ENCODE measurements around the gene KRT27.
A peak's percentile ranks its signal among the peaks of the same experiment; 100 is the strongest.
"Not testable (repeated sequence)": the region's sequence is repeated elsewhere in the genome, so short reads cannot be mapped to it uniquely, and the experiment has no call there.

The KRT27 gene, protein sequence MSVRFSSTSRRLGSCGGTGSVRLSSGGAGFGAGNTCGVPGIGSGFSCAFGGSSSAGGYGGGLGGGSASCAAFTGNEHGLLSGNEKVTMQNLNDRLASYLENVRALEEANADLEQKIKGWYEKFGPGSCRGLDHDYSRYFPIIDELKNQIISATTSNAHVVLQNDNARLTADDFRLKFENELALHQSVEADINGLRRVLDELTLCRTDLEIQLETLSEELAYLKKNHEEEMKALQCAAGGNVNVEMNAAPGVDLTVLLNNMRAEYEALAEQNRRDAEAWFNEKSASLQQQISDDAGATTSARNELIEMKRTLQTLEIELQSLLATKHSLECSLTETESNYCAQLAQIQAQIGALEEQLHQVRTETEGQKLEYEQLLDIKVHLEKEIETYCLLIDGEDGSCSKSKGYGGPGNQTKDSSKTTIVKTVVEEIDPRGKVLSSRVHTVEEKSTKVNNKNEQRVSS

DNA sequence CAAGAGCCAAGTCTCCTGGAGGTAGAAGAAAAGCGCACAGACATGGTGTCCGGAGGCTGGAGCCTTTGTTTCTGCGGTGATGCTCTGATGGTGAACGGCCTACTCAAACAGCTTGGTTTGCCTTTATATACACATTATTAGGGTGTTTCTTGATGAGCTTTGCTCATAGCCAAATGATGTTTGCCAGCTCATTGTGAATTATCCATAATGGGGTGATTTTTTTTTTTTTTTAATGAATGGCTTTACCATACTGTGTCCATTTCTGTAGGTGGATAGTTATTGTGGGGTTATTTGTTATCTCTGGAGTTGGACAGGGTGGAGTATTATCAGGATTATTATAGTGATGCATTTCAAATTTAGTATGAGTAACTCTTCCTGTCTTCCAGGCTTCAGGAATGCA, at the start of gene KRT27:
TSS of gene KRT27 (minus strand) at position 101 of the 400 bp plus-strand sequence. CDS start at position 44, 57 bp downstream.
- no peak for DNase-seq (ENCODE audit: low spot score)

DNA sequence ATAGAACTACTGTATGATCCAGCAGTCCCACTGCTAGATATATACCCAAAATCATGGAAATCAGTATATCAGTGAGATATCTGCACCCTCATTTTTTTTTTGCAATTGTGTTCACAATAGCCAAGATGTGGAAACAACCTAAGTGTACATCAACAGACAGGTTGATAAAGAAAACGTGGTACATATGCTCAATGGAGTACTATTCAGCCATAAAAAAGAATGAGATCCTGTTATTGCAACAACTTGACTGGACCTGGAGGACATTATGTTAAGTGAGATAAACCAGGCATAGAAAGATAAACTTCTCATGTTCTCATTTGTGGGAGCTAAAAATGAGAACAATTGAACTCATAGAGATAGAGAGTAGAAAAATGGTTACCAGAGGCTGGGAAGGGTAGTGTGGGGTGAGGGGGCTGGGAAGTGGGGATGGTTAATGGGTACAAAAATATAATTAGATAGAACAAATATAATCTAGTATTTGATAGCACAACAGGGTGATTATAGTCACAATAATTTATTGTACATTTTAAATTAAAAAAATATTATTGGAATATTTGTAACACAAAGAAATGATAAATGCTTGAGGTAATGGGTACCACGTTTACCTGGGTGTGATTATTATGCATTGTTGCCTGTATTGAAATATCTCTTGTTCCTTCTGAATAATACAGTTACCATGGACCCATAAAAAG, 47.9 kb upstream of the KRT27 start:
- DNase-seq (ENCODE audit: low spot score) = no peak

DNA sequence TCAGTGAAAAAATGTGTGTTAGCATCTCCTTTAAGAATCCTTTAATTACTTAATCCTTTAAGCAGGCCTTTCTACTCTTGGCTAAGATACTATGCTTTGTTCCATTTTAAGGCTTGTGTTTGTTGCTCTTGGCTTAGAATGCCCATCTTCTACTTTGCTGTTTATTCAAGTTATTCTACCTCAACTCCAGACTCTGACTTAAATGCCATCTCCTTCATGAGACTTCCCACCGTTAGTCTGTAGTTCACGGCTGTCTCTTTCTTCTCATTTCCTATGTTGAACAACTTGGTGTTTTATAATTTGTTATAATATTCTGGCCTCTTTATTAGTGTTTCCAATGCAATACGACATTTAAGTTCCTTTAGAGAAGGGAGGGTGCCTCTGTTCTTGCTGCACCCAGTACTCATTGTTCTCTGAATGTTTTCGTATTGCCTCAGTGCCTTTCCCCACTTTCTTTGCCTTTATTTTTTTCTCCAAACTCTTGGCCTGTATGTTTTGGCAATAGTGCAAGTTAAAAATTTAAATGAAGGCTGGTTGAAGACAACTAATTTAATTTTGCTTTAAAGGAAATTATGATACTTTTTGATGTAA, 46.2 kb upstream of the KRT27 start:
- no peak for DNase-seq (ENCODE audit: low spot score)

DNA sequence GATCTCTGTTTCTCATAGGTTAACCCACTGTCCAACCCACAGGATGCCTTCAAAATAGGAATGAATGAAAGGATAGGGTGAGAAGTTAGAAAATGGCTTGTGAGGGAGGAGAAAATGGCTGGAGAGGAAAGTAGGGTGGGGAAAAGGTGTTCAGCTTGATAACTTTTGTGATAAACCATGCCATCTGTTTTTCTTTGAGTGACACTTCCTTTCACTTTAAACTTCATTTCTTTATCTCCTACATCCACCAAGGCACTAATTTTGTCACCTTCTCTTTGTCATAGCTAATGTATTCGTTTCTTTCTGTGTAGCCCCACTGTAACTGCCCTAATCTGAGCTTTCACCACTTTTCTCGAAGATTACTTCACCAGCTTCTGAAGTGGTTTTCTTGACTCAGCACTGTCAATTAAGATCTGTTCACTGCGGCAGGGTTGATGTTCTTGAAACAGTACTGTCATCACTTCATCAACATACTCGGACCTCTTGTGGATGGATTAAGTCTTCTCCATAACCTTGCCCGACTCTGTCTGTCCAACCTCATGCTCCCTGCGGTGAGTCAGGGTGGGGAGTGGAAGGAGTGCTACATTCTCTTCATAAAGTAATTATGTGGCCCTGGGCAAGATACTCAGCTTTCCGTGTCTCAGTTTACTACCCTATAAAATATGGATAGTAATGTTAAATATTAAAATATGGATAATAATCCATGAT, 45.5 kb upstream of the KRT27 start:
- DNase-seq (ENCODE audit: low spot score) = no peak

DNA sequence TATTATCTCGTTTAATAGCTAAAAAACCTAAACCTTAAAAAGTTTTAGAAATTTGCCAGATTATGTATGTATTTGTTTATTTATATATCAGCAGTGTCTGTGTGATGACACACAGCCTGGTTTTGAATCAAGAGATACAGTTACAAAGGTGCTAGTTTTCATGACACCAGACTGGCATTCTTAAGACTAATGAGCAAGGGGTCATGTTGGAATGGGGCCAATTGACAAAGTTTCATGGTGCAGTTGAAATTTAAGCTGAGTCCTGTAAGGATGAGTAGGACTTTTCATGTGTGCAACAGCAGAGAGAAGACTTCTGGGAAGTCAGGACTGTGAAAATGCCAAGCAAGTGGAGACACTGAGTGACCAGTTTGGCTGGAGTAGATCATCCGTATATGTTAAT, 43.2 kb upstream of the KRT27 start:
- no peak for DNase-seq (ENCODE audit: low spot score)

GRCh38 chr17:40824015-40824832, 41.9 kb upstream of the KRT27 start:
- no peak for DNase-seq (ENCODE audit: low spot score)

GRCh38 chr17:40822132-40822812, 39.9 kb upstream of the KRT27 start, which contains the start of gene KRT10:
KRT10 (minus strand) TSS chr17:40822614; CDS start chr17:40822585, 29 bp downstream.
- no peak for DNase-seq (ENCODE audit: low spot score)

DNA sequence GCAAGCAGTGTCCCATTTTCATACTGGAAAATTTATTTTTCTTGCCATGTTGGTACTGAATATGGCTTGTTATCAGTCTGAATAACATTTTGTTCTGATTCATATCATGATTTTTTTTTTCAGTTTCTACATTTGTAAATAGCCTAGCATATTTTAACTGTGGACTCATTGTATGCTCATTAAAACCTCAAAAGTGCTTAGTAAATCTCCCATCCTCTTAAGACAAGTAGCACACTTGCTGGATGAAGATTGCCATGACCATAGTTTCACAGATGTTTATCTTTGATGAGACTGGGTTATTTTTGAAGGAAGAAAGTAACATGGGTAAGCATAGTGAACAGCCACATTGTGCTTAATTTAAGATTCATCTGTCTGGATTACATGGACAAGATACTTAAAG, 39.2 kb upstream of the KRT27 start:
- DNase-seq (ENCODE audit: low spot score) = no peak

GRCh38 chr17:40820228-40820838, 38.0 kb upstream of the KRT27 start:
- DNase-seq (ENCODE audit: low spot score) = no peak

DNA sequence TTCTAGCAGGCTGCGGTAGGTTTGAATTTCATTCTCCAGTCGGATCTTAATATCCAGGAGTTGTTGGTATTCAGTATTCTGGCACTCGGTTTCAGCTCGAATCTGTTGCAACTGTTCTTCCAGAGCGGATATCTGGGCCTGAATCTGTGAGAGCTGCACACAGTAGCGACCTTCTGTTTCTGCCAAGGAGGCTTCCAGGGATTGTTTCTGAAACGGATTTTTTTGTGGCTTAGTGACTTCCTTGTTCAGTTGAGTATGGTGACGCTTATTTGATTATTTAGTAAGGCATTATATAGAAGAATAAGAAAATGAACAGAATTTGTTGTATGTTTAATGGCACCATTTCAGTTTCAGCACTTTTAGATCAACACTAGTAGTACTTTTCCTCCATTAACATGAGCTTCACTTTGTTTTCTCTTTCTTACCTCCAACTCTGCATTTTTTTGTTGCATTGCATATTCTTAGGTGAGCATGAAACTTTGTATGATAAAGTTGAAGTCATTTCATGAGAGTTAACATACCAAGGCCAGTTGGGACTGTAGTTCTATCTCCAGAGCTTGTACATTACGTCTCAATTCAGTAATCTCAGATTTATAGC, 37.3 kb upstream of the KRT27 start:
- no peak for DNase-seq (ENCODE audit: low spot score)

- DNase-seq (ENCODE audit: low spot score) = peak; percentile 71
Measured at GRCh38 chr17:40818733-40819527, 36.6 kb upstream of the KRT27 start.

DNA sequence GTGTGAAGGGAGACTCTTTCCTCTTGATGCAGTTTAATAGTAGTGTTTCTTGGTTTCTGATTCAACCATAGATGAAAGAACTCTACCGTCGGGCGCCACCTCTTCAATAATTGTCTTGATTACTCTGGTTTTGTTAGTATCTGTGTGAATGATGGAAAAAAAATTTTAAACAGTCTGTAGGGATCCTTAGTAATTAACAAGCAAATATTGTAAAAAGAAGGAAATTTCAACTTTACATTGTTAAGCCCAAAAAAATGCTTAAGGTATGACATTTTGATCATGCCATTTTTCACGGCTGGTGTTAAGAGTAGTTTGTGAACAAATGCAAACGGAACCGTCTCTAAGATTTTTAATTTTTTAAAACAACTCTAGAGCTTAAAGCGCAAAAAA, 36.0 kb upstream of the KRT27 start:
- DNase-seq (ENCODE audit: low spot score) = no peak

DNA sequence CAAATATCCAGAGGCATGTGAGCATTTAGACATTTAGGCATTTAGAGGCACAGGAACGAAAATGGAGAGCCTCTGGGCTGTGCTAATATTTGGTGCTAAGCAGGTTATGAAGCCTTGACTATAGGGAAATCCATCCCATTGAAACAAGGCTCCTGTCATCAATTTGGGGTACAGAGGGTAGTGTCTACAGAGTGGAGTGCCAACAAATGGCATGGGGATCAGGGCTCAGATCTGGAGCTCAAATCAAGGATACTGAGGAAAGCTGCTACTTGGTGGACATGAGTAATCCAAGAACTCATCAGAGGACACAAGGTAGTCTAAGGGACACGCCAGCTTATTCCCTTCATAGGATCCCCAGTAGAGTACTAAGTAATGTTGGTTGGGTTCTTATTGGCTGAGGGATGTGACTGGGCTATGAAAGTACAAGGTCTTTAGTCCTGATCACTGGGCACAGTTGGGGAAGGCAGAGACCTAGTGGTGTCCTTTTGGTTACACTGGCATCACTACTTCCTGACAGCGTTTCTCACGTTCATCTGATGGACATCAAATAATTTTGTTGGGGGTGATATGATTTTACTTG, 34.8 kb upstream of the KRT27 start:
- DNase-seq (ENCODE audit: low spot score) = no peak

DNA sequence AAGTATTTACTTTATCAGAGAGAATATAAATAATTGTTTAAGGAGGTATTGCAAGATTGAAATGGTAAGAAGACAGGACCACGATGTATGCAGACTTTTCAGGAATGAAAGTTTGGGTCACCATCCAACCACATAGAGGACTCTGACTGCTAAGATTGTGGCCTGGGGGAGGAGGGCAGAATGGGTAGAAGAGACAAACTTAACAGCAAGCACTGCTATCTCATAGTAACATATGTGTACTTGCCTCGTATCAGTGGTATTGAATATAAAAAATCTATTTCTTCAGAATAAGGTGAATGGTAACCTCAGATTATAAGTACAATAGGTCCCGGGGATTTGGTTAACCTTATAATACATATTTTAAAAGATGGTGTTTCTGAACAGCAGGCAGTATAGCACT, 34.2 kb upstream of the KRT27 start:
- no peak for DNase-seq (ENCODE audit: low spot score)

- no peak for DNase-seq (ENCODE audit: low spot score)
Measured at GRCh38 chr17:40815381-40815780, 33.0 kb upstream of the KRT27 start.

GRCh38 chr17:40814657-40815056, 32.3 kb upstream of the KRT27 start:
- DNase-seq (ENCODE audit: low spot score) = not testable (repeated sequence)

DNA sequence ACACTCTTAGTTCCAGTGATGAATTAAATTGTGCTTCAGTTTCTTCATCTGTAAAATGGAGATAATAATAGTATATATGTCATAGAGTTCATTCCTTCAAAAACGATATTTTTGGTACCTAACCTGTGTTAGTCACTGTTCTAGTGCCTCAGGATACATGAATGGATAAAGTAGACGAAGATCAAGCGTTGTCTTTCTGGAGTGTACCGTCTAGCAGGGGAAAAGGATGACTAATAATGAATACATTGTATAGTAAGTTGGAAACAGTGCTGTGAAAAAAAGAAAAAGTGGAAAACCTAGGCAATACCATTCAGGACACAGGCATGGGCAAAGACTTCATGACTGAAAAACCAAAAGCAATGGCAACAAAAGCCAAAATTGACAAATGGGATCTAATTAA, 31.5 kb upstream of the KRT27 start:
- peak; percentile 79 for DNase-seq (ENCODE audit: low spot score)

- DNase-seq (ENCODE audit: low spot score) = no peak
Measured at GRCh38 chr17:40812639-40813038, 30.3 kb upstream of the KRT27 start.

- no peak for DNase-seq (ENCODE audit: low spot score)
Measured at GRCh38 chr17:40810494-40810893, 28.1 kb upstream of the KRT27 start.
